ENCODE data around the gene PDE1A. TPM values are rescaled to one million over a fixed set of nuclear protein-coding genes. Genes with fewer than 3 reads are reported as not detected.

Gene PDE1A
- polyA plus RNA-seq, 2 of the 4 experiments (the other 2 are of a cell fraction), result 0.28 to 3.2 TPM

DNA sequence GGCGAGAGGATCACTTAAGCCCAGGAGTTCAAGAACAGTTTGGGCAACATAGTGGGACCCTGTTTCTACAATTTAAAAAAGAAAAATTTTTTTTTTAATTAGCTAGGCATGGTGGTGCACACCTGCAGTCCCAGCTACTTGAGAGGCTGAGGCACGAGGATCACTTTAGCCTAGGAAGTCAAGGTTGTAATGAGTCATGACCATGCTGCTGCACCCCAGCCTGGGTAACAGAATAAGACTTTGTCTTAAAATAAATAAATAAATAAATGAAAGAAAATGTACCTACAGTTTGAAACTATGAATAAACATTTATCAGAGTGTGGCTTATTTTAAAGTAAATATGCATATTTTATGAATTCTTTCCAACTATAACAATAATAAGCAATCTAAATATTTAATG lies 16.7 kb downstream of the PDE1A start:
- H3K4me3 ChIP-seq, result no peak overlapping the region
- FAIRE-seq, result no peak
- ChIA-PET POLR2A (no interaction called here), CTCF (no interaction called here)
- no peaks in the 10 kb centered on the region for H3K9me3 ChIP-seq
- DNase-seq (ENCODE audit: low read depth in 1 of 2, low spot score in 1 of 2), result no peak
- no peak overlapping the region for H3K27ac ChIP-seq
- H3K4me1 ChIP-seq, result no peaks in the 10 kb centered on the region
- H3K4me2 ChIP-seq, result no peak overlapping the region
- ATAC-seq, result no peak
- TF ChIP-seq CHD4 (IDR thresholded peaks at IDR 0.05; ENCODE audit: borderline replicate concordance) (no peak), BHLHE40 (IDR thresholded peaks at IDR 0.05; ENCODE audit: low read depth, low read length) (no peak), FOSB (CRISPR knock-in tag; IDR thresholded peaks at IDR 0.05) (no peak), ZSCAN20 (CRISPR knock-in tag; IDR thresholded peaks at IDR 0.05) (no peak), RAD21 (conservative IDR thresholded peaks at IDR 0.05 in 1 of 2, IDR thresholded peaks at IDR 0.05 in 1 of 2) (no peak), ZNF302 (CRISPR knock-in tag; IDR thresholded peaks at IDR 0.05) (no peak), POLR2AphosphoS2 (conservative IDR thresholded peaks at IDR 0.05; ENCODE audit: low read length) (no peak), CHD2 (IDR thresholded peaks at IDR 0.05; ENCODE audit: low read length, partially characterized antibody) (no peak), ZC3H11A (IDR thresholded peaks at IDR 0.05) (no peak), JUNB (IDR thresholded peaks at IDR 0.05) (no peak)
- TF ChIP-seq, protein P1, sequence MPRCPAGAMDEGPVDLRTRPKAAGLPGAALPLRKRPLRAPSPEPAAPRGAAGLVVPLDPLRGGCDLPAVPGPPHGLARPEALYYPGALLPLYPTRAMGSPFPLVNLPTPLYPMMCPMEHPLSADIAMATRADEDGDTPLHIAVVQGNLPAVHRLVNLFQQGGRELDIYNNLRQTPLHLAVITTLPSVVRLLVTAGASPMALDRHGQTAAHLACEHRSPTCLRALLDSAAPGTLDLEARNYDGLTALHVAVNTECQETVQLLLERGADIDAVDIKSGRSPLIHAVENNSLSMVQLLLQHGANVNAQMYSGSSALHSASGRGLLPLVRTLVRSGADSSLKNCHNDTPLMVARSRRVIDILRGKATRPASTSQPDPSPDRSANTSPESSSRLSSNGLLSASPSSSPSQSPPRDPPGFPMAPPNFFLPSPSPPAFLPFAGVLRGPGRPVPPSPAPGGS (IDR thresholded peaks at IDR 0.05), result no peak
- TF ChIP-seq, protein P2, sequence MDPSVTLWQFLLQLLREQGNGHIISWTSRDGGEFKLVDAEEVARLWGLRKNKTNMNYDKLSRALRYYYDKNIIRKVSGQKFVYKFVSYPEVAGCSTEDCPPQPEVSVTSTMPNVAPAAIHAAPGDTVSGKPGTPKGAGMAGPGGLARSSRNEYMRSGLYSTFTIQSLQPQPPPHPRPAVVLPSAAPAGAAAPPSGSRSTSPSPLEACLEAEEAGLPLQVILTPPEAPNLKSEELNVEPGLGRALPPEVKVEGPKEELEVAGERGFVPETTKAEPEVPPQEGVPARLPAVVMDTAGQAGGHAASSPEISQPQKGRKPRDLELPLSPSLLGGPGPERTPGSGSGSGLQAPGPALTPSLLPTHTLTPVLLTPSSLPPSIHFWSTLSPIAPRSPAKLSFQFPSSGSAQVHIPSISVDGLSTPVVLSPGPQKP (IDR thresholded peaks at IDR 0.05; ENCODE audit: low read depth, low read length), result no peak
- WGBS (ENCODE audit: missing lambda C conversion rate), result 61% methylated on average over 2 of the region's 2 CpGs

DNA sequence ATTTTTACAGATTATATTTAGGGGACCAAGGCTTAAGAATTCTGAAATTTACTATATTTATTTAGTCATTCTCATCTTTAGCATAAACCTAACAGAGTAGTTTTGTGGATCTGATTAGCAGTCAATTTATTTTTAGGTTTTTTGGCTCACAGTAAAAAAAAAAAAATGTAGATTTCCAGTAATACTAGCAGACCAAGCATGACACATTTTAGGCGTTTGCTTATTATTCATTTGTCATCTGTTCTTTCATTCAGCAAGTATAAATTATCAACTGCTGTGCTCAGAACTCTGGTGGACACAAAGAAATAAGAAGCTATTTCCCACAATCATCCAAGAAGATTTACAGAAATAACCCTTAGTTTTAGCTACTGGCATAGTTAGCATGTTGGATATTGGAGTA lies 20.6 kb downstream of the PDE1A start:
- no peak overlapping the region for H3K4me3 ChIP-seq
- H3K4me2 ChIP-seq, result no peak overlapping the region
- TF ChIP-seq TFCP2L1 (CRISPR knock-in tag; IDR thresholded peaks at IDR 0.05) (no peak), ZNF302 (CRISPR knock-in tag; IDR thresholded peaks at IDR 0.05) (no peak), FOSB (CRISPR knock-in tag; IDR thresholded peaks at IDR 0.05) (no peak), ESRRA (IDR thresholded peaks at IDR 0.05; ENCODE audit: borderline replicate concordance, low read length) (no peak), ZC3H11A (IDR thresholded peaks at IDR 0.05) (no peak), RAD21 (conservative IDR thresholded peaks at IDR 0.05 in 1 of 2, IDR thresholded peaks at IDR 0.05 in 1 of 2) (no peak)
- TF ChIP-seq, protein P3, sequence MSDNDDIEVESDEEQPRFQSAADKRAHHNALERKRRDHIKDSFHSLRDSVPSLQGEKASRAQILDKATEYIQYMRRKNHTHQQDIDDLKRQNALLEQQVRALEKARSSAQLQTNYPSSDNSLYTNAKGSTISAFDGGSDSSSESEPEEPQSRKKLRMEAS (IDR thresholded peaks at IDR 0.05), result no peak
- ATAC-seq (no peak), DNase-seq (ENCODE audit: low read depth in 1 of 2, low spot score in 1 of 2) (no peak), FAIRE-seq (no peak)
- 23% methylated on average over 1 of the region's 1 CpG for WGBS (ENCODE audit: missing lambda C conversion rate)
- H3K4me1 ChIP-seq, result peaks cover 14% of the 10 kb centered on the region; the same call in 2 of the 3 replicates
- H3K9me3 ChIP-seq, result no peaks in the 10 kb centered on the region
- POLR2A ChIA-PET, result interaction anchor here (0.7 kb wide), 1 partner anchor 59 kb away, joined by 3 read pairs; no protein-coding TSS in a partner anchor
- CTCF ChIA-PET, result no interaction called here
- H3K27ac ChIP-seq, result no peak overlapping the region

DNA sequence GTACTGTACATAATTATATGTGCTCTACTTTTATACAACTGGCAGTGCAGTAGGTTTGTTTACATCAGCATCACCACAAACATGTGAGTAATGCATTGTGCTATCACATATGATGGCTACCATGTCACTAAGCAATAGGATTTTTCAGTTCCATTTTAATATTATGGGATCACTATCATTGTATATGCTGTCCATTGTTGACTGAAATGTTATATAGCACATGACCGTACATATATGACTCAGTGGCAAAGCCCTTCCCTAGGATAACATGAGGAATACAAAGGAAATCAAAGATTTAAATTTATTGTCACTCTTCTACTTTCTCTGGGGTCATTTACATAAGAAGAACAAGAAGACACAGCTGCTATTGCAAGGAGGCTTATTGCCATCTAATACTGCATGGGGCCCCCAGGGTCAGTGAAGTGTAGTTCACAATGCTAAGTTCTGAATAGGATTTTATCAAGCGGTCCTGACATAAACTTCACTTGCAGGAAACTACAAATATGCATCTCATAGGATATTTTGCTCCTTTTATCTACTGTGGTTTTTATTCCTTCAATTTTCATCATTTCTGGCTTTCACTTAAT lies 21.8 kb downstream of the PDE1A start:
- Histone ChIP-seq H3K4me2 (no peak overlapping the region; the same call in 2 of the 3 replicates), H3K9me3 (no peaks in the 10 kb centered on the region), H3K4me1 (peaks cover 14% of the 10 kb centered on the region; the same call in 2 of the 3 replicates), H3K27ac (0 out of 6 replicates have a peak overlapping the region, but pooled peaks of 1 of the 2 experiments have one; percentile 30), H3K4me3 (no peak overlapping the region)
- ChIA-PET CTCF (no interaction called here), POLR2A (no interaction called here)
- ATAC-seq (no peak), DNase-seq (ENCODE audit: low read depth in 1 of 2, low spot score in 1 of 2) (no peak), FAIRE-seq (no peak)
- WGBS (ENCODE audit: missing lambda C conversion rate), result 76% methylated on average over 2 of the region's 2 CpGs
- no peak for TF ChIP-seq MAZ (IDR thresholded peaks at IDR 0.05; ENCODE audit: borderline replicate concordance, low read depth, low read length)
- TF ChIP-seq, protein P4, sequence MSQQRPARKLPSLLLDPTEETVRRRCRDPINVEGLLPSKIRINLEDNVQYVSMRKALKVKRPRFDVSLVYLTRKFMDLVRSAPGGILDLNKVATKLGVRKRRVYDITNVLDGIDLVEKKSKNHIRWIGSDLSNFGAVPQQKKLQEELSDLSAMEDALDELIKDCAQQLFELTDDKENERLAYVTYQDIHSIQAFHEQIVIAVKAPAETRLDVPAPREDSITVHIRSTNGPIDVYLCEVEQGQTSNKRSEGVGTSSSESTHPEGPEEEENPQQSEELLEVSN (IDR thresholded peaks at IDR 0.05; ENCODE audit: borderline replicate concordance, low read depth), result no peak
- TF ChIP-seq TP53 (CRISPR knock-in tag; IDR thresholded peaks at IDR 0.05), result no peak
- no peak for TF ChIP-seq RARB (CRISPR knock-in tag; IDR thresholded peaks at IDR 0.05)
- no peak for TF ChIP-seq EHMT2 (IDR thresholded peaks at IDR 0.05; ENCODE audit: low read depth)
- TF ChIP-seq POLR2A (IDR thresholded peaks at IDR 0.05; ENCODE audit: low read length), result no peak
- TF ChIP-seq, protein P5, sequence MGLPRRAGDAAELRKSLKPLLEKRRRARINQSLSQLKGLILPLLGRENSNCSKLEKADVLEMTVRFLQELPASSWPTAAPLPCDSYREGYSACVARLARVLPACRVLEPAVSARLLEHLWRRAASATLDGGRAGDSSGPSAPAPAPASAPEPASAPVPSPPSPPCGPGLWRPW (IDR thresholded peaks at IDR 0.05), result no peak
- TF ChIP-seq HOXB5 (CRISPR knock-in tag; IDR thresholded peaks at IDR 0.05), result no peak

Data from A549 (cell line).